NK-92 (cell line): Measurements from ENCODE around the gene DIAPH1.

Source experiments
- DNase-seq: peaks from one replicate; lab custom pipeline; 2025; ENCODE audit not compliant: unreplicated experiment; lab: John Stamatoyannopoulos, UW

DIAPH1 gene

GRCh38 chr5:141485321-141486055 lies 133.3 kb downstream of the DIAPH1 start:
- no peak for DNase-seq

DNA sequence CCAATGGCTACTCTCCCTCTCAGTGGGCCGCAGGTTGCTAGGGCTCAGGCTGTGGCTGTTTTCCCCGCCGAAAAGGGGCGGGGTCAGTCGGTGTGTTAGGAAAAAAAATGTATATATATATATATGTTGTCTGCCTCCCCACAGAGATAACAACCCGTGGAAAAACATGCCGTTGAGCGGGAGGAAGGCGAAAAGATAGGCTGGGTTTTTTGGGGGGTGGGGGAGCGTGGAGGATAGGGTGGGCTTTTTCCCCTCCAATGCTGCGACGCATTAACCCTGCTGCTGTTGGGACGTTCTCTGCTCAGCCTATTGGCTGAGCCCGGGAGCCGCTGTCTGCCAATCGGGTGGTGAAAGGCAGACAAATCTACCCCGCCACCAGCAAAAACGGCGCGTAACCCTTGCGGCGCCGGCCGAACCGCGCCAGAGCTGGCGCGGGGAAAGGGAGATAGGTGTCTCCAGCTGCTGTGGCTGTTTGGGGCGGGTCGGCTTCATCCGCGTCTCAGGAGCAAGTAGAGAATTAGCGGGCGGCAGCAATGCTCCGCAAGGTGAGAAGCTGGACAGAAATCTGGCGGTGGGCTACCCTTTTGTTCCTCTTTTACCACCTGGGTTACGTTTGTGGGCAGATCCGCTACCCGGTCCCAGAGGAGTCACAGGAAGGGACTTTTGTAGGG lies 134.0 kb downstream of the DIAPH1 start, which contains the start of gene PCDHGC4:
PCDHGC4 (plus strand) TSS at position 390 of the 671 bp plus-strand sequence; CDS start at position 534, 144 bp downstream.
- no peak for DNase-seq

- DNase-seq = no peak
Measured at GRCh38 chr5:141484310-141484640, 134.5 kb downstream of the DIAPH1 start.

- DNase-seq = no peak
Measured at GRCh38 chr5:141483902-141484301, 134.9 kb downstream of the DIAPH1 start.

- DNase-seq = no peak
Measured at GRCh38 chr5:141479776-141480175, 139.0 kb downstream of the DIAPH1 start.

GRCh38 chr5:141478321-141478945 lies 140.4 kb downstream of the DIAPH1 start:
- no peak for DNase-seq

GRCh38 chr5:141477815-141478214 lies 141.0 kb downstream of the DIAPH1 start:
- DNase-seq = no peak

DNA sequence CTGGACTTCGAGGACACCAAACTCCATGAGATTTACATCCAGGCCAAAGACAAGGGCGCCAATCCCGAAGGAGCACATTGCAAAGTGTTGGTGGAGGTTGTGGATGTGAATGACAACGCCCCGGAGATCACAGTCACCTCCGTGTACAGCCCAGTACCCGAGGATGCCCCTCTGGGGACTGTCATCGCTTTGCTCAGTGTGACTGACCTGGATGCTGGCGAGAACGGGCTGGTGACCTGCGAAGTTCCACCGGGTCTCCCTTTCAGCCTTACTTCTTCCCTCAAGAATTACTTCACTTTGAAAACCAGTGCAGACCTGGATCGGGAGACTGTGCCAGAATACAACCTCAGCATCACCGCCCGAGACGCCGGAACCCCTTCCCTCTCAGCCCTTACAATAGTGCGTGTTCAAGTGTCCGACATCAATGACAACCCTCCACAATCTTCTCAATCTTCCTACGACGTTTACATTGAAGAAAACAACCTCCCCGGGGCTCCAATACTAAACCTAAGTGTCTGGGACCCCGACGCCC lies 141.7 kb downstream of the DIAPH1 start:
- DNase-seq = no peak

DNA sequence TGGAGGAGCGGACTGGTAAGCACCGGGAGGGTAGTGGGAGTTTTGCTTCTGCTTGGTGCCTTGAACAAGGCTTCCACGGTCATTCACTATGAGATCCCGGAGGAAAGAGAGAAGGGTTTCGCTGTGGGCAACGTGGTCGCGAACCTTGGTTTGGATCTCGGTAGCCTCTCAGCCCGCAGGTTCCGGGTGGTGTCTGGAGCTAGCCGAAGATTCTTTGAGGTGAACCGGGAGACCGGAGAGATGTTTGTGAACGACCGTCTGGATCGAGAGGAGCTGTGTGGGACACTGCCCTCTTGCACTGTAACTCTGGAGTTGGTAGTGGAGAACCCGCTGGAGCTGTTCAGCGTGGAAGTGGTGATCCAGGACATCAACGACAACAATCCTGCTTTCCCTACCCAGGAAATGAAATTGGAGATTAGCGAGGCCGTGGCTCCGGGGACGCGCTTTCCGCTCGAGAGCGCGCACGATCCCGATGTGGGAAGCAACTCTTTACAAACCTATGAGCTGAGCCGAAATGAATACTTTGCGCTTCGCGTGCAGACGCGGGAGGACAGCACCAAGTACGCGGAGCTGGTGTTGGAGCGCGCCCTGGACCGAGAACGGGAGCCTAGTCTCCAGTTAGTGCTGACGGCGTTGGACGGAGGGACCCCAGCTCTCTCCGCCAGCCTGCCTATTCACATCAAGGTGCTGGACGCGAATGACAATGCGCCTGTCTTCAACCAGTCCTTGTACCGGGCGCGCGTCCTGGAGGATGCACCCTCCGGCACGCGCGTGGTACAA lies 142.5 kb downstream of the DIAPH1 start:
- DNase-seq = no peak

DNA sequence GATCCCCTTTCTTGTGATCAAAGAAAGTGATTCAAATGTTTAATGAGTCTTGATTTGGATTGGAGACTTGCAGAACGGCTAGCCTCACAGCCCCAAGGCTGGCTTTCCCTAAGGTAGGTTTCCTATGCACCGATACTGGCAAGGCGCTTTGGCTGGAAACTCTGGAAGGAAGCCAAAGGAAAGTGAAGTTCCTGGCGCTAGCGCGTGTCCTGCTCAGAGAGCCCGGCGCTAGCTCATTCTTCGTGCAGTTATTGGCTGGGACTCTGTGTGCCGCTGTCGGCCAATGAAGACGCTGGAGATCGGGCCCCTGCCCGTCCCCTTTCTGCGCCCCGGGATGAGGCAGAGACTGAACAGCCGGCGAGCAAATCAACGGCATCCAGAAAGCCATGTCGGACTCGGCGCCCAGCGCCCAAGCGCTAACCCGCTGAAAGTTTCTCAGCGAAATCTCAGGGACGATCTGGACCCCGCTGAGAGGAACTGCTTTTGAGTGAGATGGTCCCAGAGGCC lies 143.1 kb downstream of the DIAPH1 start, which contains the start of gene PCDHGC3:
PCDHGC3 (plus strand) TSS at position 342 of the 507 bp plus-strand sequence; CDS start at position 493, 151 bp downstream.
- DNase-seq = no peak

DNA sequence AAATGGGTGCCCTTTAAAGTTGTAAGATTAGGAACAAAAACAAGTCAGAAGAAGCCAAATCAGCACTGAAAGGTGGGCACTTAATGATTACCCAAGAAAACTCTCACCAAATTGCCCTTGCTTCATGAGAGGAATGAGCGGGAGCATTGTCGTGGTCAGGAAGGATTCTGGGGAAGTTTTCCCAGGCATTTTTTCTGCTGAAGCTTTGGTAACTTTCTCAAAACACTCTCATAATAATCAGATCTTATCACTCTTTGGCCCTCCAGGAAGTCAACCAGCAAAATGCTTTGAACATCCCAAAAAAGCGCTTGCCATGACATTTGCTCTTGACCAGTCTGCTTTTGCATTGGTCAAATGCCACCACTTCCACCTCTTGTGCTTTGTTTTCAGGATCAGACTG lies 153.4 kb downstream of the DIAPH1 start:
- DNase-seq = no peak
